K562 (cell line): ENCODE measurements around the gene CSF1. TPM values are rescaled to one million over a fixed set of nuclear protein-coding genes. Genes with fewer than 3 reads are reported as not detected.

Source experiments
- BCL6 ChIP-seq: fragments of 250-450 bp; sonication (Bioruptor Pico); IDR thresholded peaks from 2 replicates; pipeline ENCODE4 v1.4.0; 2020
- BRD9 ChIP-seq: fragments of 450-650 bp; IDR thresholded peaks from 2 replicates; pipeline ENCODE4 v1.6.1; 2018; ENCODE audit warnings: low read depth; ENCODE audit not compliant: partially characterized antibody
- CBX5 ChIP-seq: IDR thresholded peaks from 2 replicates; pipeline ENCODE4 v1.6.1; 2014; ENCODE audit warnings: low read depth, borderline replicate concordance
- CXXC5 ChIP-seq: fragments of 250-450 bp; sonication (Bioruptor Pico); IDR thresholded peaks from 2 replicates; pipeline ENCODE4 v1.8.0; 2022; ENCODE audit warnings: inconsistent platforms, mild to moderate bottlenecking, moderate library complexity
- FOSL1 ChIP-seq: fragments of 200-800 bp; sonication (Bioruptor generic); conservative IDR thresholded peaks from 2 replicates; pipeline ENCODE4 v1.6.1; 2016; ENCODE audit warnings: missing genetic modification characterization, missing compliant biosample characterization
- KLF13 ChIP-seq: fragments of 450-650 bp; IDR thresholded peaks from 2 replicates; pipeline ENCODE4 v1.6.1; 2016; ENCODE audit warnings: missing genetic modification characterization, low read depth, mild to moderate bottlenecking, missing compliant biosample characterization, moderate library complexity, borderline replicate concordance
- NFE2L1 ChIP-seq: fragments of 450-650 bp; IDR thresholded peaks from 2 replicates; pipeline ENCODE4 v1.6.1; 2016; ENCODE audit warnings: missing genetic modification characterization, low read depth, mild to moderate bottlenecking, missing compliant biosample characterization, moderate library complexity, borderline replicate concordance
- PTBP1 ChIP-seq: fragments of 200-400 bp; formaldehyde crosslinking; IDR thresholded peaks from 2 replicates; pipeline ENCODE4 v1.6.1; 2017; ENCODE audit warnings: low read depth, low read length
- SMAD4 ChIP-seq: fragments of 250-450 bp; sonication (Bioruptor Pico); conservative IDR thresholded peaks from 2 replicates; pipeline ENCODE4 v1.8.0; 2021; ENCODE audit warnings: inconsistent platforms, mild to moderate bottlenecking, moderate library complexity
- ZKSCAN1 ChIP-seq: fragments of 150-350 bp; IDR thresholded peaks from 2 replicates; pipeline ENCODE4 v1.6.1; 2016; ENCODE audit warnings: low read depth, low read length
- ZNF316 ChIP-seq: fragments of 450-650 bp; IDR thresholded peaks from 2 replicates; pipeline ENCODE4 v1.6.1; 2016
- polyA plus RNA-seq, 8 experiments: library from polyadenylated mRNA; depleted of rRNA in 4 of 8; stranded (reverse) in 5 of 8; unstranded in 3 of 8; fragments of >200 nt; fragmentation: Nextera tagmentation in 2 of 8; fragmentation: Illumina TruSeq in 1 of 8; extraction: Ambion mirVana in 2 of 8; extraction: Trizol in 1 of 8; gene quantifications; 2 replicates each; pipeline versions ENCODE4 v1.2.1 to v1.2.3, GENCODE V29; 2011 to 2014; ENCODE audit warnings: inconsistent platforms in 1 of 8, missing spikeins in 1 of 8
- total RNA-seq, 7 experiments: library from RNA; depleted of rRNA in 6 of 7; stranded (reverse); fragments of >200 nt in 6 of 7; fragmentation: Illumina TruSeq in 2 of 7; extraction: Trizol in 2 of 7; gene quantifications; 2 replicates each; pipeline versions ENCODE4 v1.2.1 to v1.2.3, GENCODE V29; 2011 to 2021; ENCODE audit warnings: low replicate concordance in 1 of 7
- TF ChIP-seq, protein P1 (sequence below): IDR thresholded peaks from 2 replicates; pipeline ENCODE4 v1.6.1; 2014; ENCODE audit warnings: antibody characterized with exemption
- TF ChIP-seq, protein P2 (sequence below): sonication (generic); formaldehyde crosslinking; IDR thresholded peaks from 2 replicates; pipeline ENCODE4 v1.9.0; 2022; ENCODE audit warnings: mild to moderate bottlenecking, missing genetic modification reagents
- TF ChIP-seq, protein P3 (sequence below): sonication (generic); formaldehyde crosslinking; IDR thresholded peaks from 2 replicates; pipeline ENCODE4 v1.8.0; 2022; ENCODE audit warnings: mild to moderate bottlenecking, missing genetic modification reagents
- TF ChIP-seq, protein P4 (sequence below): fragments of 450-650 bp; formaldehyde crosslinking; IDR thresholded peaks from 2 replicates; pipeline ENCODE4 v1.4.0; 2020; ENCODE audit warnings: mild to moderate bottlenecking, mixed read lengths
- TF ChIP-seq, protein P5 (sequence below), 2 experiments: IDR thresholded peaks; 2 replicates each; pipeline ENCODE4 v1.6.1; 2011; ENCODE audit warnings: borderline replicate concordance in 1 of 2, control low read depth in 1 of 2, low read depth in 1 of 2, low read length in 1 of 2, mild to moderate bottlenecking in 1 of 2, mixed read lengths in 1 of 2, moderate library complexity in 1 of 2; ENCODE audit not compliant: insufficient read depth in 1 of 2, insufficient read length in 1 of 2, poor library complexity in 1 of 2, severe bottlenecking in 1 of 2; ENCODE audit errors: extremely low read depth in 1 of 2

CSF1 gene
- total and polyA plus RNA-seq, 9 of the 15 experiments (the other 6 are each of a cell fraction or from before 2014, with no cell fraction given): 0.18 to 11.8 (median 2.8) TPM

DNA sequence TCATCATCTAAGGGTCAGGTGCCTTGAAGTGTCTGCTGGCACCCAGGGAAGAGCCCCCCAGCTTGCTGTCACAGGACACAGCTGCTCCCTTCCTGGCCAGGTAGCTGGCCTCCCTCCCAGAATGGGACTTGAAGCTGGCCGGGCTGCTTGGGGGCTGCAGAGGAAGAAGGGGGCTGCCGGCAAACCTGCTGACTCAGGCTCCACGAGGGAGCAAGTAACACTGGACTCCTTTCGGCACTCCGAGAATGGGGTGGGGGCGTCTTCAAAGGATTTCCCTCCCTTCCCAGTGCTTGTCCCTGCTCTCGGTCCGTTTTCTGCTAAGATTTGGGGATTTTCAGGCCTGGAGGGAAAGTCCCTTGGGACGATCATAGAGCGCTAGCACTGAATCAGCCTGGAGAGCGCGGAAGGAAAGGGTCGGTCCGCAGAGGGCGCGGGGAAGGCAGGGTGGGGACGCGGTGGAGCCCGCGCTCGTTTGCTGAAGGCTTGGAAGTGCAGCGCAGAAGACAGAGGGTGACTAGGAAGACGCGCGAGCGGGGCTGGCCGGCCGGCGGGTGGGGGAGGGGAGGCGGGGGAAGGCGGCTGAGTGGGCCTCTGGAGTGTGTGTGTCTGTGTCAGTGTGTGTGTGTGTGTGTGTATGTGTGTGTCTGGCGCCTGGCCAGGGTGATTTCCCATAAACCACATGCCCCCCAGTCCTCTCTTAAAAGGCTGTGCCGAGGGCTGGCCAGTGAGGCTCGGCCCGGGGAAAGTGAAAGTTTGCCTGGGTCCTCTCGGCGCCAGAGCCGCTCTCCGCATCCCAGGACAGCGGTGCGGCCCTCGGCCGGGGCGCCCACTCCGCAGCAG, at the start of gene CSF1 (continued):
- TF ChIP-seq, protein P1, sequence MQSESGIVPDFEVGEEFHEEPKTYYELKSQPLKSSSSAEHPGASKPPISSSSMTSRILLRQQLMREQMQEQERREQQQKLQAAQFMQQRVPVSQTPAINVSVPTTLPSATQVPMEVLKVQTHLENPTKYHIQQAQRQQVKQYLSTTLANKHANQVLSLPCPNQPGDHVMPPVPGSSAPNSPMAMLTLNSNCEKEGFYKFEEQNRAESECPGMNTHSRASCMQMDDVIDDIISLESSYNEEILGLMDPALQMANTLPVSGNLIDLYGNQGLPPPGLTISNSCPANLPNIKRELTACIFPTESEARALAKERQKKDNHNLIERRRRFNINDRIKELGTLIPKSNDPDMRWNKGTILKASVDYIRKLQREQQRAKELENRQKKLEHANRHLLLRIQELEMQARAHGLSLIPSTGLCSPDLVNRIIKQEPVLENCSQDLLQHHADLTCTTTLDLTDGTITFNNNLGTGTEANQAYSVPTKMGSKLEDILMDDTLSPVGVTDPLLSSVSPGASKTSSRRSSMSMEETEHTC: 0 out of 2 replicates have a peak, but pooled peaks have one; percentile 32
- TF ChIP-seq, protein P2, sequence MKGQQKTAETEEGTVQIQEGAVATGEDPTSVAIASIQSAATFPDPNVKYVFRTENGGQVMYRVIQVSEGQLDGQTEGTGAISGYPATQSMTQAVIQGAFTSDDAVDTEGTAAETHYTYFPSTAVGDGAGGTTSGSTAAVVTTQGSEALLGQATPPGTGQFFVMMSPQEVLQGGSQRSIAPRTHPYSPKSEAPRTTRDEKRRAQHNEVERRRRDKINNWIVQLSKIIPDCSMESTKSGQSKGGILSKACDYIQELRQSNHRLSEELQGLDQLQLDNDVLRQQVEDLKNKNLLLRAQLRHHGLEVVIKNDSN (CRISPR knock-in tag): 0 out of 2 replicates have a peak, but pooled peaks have one; percentile 10
- TF ChIP-seq BRD9: peak; percentile 69
- 0 out of 2 replicates have a peak, but pooled peaks have one; percentile 56 for TF ChIP-seq SMAD4 (CRISPR knock-in tag)
- TF ChIP-seq, protein P3, sequence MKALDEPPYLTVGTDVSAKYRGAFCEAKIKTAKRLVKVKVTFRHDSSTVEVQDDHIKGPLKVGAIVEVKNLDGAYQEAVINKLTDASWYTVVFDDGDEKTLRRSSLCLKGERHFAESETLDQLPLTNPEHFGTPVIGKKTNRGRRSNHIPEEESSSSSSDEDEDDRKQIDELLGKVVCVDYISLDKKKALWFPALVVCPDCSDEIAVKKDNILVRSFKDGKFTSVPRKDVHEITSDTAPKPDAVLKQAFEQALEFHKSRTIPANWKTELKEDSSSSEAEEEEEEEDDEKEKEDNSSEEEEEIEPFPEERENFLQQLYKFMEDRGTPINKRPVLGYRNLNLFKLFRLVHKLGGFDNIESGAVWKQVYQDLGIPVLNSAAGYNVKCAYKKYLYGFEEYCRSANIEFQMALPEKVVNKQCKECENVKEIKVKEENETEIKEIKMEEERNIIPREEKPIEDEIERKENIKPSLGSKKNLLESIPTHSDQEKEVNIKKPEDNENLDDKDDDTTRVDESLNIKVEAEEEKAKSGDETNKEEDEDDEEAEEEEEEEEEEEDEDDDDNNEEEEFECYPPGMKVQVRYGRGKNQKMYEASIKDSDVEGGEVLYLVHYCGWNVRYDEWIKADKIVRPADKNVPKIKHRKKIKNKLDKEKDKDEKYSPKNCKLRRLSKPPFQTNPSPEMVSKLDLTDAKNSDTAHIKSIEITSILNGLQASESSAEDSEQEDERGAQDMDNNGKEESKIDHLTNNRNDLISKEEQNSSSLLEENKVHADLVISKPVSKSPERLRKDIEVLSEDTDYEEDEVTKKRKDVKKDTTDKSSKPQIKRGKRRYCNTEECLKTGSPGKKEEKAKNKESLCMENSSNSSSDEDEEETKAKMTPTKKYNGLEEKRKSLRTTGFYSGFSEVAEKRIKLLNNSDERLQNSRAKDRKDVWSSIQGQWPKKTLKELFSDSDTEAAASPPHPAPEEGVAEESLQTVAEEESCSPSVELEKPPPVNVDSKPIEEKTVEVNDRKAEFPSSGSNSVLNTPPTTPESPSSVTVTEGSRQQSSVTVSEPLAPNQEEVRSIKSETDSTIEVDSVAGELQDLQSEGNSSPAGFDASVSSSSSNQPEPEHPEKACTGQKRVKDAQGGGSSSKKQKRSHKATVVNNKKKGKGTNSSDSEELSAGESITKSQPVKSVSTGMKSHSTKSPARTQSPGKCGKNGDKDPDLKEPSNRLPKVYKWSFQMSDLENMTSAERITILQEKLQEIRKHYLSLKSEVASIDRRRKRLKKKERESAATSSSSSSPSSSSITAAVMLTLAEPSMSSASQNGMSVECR: no peak; the same call in 1 of the 2 replicates
- TF ChIP-seq BCL6 (CRISPR knock-in tag): no peak
- TF ChIP-seq NFE2L1 (tag): no peak
- no peak for TF ChIP-seq PTBP1
- TF ChIP-seq, protein P4, sequence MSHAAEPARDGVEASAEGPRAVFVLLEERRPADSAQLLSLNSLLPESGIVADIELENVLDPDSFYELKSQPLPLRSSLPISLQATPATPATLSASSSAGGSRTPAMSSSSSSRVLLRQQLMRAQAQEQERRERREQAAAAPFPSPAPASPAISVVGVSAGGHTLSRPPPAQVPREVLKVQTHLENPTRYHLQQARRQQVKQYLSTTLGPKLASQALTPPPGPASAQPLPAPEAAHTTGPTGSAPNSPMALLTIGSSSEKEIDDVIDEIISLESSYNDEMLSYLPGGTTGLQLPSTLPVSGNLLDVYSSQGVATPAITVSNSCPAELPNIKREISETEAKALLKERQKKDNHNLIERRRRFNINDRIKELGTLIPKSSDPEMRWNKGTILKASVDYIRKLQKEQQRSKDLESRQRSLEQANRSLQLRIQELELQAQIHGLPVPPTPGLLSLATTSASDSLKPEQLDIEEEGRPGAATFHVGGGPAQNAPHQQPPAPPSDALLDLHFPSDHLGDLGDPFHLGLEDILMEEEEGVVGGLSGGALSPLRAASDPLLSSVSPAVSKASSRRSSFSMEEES (CRISPR knock-in tag): no peak
- 0 out of 2 replicates have a peak, but pooled peaks have one; percentile 19 for TF ChIP-seq ZKSCAN1
- TF ChIP-seq CBX5: no peak
- peak; percentile 46; the same call in 1 of the 2 replicates for TF ChIP-seq CXXC5 (CRISPR knock-in tag)
- TF ChIP-seq, protein P5, sequence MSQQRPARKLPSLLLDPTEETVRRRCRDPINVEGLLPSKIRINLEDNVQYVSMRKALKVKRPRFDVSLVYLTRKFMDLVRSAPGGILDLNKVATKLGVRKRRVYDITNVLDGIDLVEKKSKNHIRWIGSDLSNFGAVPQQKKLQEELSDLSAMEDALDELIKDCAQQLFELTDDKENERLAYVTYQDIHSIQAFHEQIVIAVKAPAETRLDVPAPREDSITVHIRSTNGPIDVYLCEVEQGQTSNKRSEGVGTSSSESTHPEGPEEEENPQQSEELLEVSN (IDR thresholded peaks at IDR 0.05; ENCODE audit: borderline replicate concordance in 1 of 2, extremely low read depth in 1 of 2, insufficient read depth in 1 of 2, insufficient read length in 1 of 2, low read depth in 1 of 2, low read length in 1 of 2, poor library complexity in 1 of 2, severe bottlenecking in 1 of 2): peak in 1 of 2 experiments; percentile 28
- 0 out of 2 replicates have a peak, but pooled peaks have one; percentile 40 for TF ChIP-seq KLF13 (tag)
- TF ChIP-seq ZNF316: peak; percentile 95
- peak; percentile 72 for TF ChIP-seq FOSL1 (tag)
